A673 (cell line): ENCODE data around the gene PREX1. TPM values are rescaled to one million over a fixed set of nuclear protein-coding genes. Genes with fewer than 3 reads are reported as not detected.

Source experiments
- BruUV-seq: library from RNA; stranded (reverse); fragments of 400-500 nt; replicated peaks from 2 replicates; lab custom pipeline; 2021; lab: Mats Ljungman, UMichigan
- CTCF ChIA-PET: fragments of 300-600 bp; sonication (Branson Sonifier 250); formaldehyde crosslinking; loops from one replicate; lab custom pipeline; 2022; ENCODE audit warnings: antibody characterized with exemption; lab: Charles Lee
- POLR2A ChIA-PET: fragments of 300-600 bp; sonication (Branson Sonifier 250); formaldehyde crosslinking; loops from one replicate; lab custom pipeline; 2022; ENCODE audit warnings: antibody characterized with exemption; ENCODE audit not compliant: low non-redundant PET; lab: Charles Lee
- DNase-seq: peaks from one replicate; pipeline ENCODE4 v3.0.0-alpha.2; 2015; ENCODE audit warnings: low spot score
- H3K27ac ChIP-seq: fragments of 200-600 bp; sonication (generic); 2 replicates; pipeline ENCODE4 v1.5.1; 2016; ENCODE audit warnings: mixed run types, low read depth, mild to moderate bottlenecking, mixed read lengths, antibody characterized with exemption, low read length; ENCODE audit not compliant: poor library complexity, severe bottlenecking
- H3K27me3 ChIP-seq: fragments of 200-600 bp; sonication (generic); replicated peaks from 2 replicates; pipeline ENCODE4 v1.6.1; 2017; ENCODE audit warnings: mixed run types, low read depth, mild to moderate bottlenecking, mixed read lengths, antibody characterized with exemption, low read length; ENCODE audit not compliant: insufficient read depth, poor library complexity
- H3K36me3 ChIP-seq: fragments of 200-600 bp; sonication (generic); 2 replicates; pipeline ENCODE4 v1.6.1; 2016; ENCODE audit warnings: mixed run types, mild to moderate bottlenecking, mixed read lengths, antibody characterized with exemption, low read length; ENCODE audit not compliant: insufficient read depth, poor library complexity, severe bottlenecking
- H3K4me1 ChIP-seq: fragments of 200-600 bp; sonication (generic); 2 replicates; pipeline ENCODE4 v1.6.1; 2017; ENCODE audit warnings: mixed run types, mild to moderate bottlenecking, mixed read lengths, antibody characterized with exemption, low read length; ENCODE audit not compliant: insufficient read depth, poor library complexity, severe bottlenecking
- H3K4me3 ChIP-seq: fragments of 200-600 bp; sonication (generic); 2 replicates; pipeline ENCODE4 v1.5.1; 2016; ENCODE audit warnings: low read depth, mixed run types, mild to moderate bottlenecking, mixed read lengths, low read length; ENCODE audit not compliant: poor library complexity, severe bottlenecking
- H3K9me3 ChIP-seq: fragments of 200-600 bp; sonication (generic); 2 replicates; pipeline ENCODE4 v1.6.1; 2016; ENCODE audit warnings: mixed run types, low read depth, mild to moderate bottlenecking, mixed read lengths, antibody characterized with exemption, low read length; ENCODE audit not compliant: poor library complexity, severe bottlenecking
- EZH2 ChIP-seq: fragments of 200-600 bp; sonication (generic); IDR thresholded peaks from 2 replicates; pipeline ENCODE4 v1.6.1; 2017; ENCODE audit warnings: borderline replicate concordance, low read depth, mild to moderate bottlenecking, mixed read lengths, antibody characterized with exemption, low read length; ENCODE audit not compliant: poor library complexity, severe bottlenecking
- intact Hi-C: fragments of 100-400 bp; cut with micrococcal nuclease; formaldehyde crosslinking; loops from one replicate; pipeline ENCODE4 v1.10.0; 2022; ENCODE audit not compliant: unreplicated experiment
- total RNA-seq: library from RNA; stranded (reverse); gene quantifications from 2 replicates; pipeline ENCODE4 v1.2.3, GENCODE V29; 2021
- TF ChIP-seq, protein P1 (sequence below): fragments of 300-800, 200-600 bp; sonication (generic); conservative IDR thresholded peaks from 2 replicates; pipeline ENCODE4 v1.5.1; 2017; ENCODE audit warnings: low read depth, mild to moderate bottlenecking, antibody characterized with exemption, low read length, moderate library complexity, mixed read lengths

PREX1 gene
- total RNA-seq, 1 experiment from 2014 or later, result 145 TPM

- H3K27me3 ChIP-seq, result no peaks in the 10 kb centered on the region
- TF ChIP-seq, protein P1, sequence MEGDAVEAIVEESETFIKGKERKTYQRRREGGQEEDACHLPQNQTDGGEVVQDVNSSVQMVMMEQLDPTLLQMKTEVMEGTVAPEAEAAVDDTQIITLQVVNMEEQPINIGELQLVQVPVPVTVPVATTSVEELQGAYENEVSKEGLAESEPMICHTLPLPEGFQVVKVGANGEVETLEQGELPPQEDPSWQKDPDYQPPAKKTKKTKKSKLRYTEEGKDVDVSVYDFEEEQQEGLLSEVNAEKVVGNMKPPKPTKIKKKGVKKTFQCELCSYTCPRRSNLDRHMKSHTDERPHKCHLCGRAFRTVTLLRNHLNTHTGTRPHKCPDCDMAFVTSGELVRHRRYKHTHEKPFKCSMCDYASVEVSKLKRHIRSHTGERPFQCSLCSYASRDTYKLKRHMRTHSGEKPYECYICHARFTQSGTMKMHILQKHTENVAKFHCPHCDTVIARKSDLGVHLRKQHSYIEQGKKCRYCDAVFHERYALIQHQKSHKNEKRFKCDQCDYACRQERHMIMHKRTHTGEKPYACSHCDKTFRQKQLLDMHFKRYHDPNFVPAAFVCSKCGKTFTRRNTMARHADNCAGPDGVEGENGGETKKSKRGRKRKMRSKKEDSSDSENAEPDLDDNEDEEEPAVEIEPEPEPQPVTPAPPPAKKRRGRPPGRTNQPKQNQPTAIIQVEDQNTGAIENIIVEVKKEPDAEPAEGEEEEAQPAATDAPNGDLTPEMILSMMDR, result no peak
- no peak for TF ChIP-seq EZH2
- BruUV-seq, result no TSS peak
- no peak overlapping the region for H3K4me3 ChIP-seq
- ChIA-PET CTCF (no interaction called here), POLR2A (no interaction called here)
- intact Hi-C loops, result no loop called here
- peaks cover 20% of the 10 kb centered on the region for H3K4me1 ChIP-seq
- peaks cover 9% of the 10 kb centered on the region for H3K9me3 ChIP-seq
- peaks cover 84% of the 10 kb centered on the region for H3K36me3 ChIP-seq
- no peak overlapping the region for H3K27ac ChIP-seq
- no peak for DNase-seq
Observed at GRCh38 chr20:48662711-48663110, 165.1 kb downstream of the PREX1 start.

- no peak for DNase-seq
- TF ChIP-seq EZH2, result no peak
- TF ChIP-seq, protein P1, result no peak
- ChIA-PET CTCF (no interaction called here), POLR2A (no interaction called here)
- peaks cover 6% of the 10 kb centered on the region for H3K9me3 ChIP-seq
- peaks cover 20% of the 10 kb centered on the region for H3K4me1 ChIP-seq
- no TSS peak for BruUV-seq
- no peak overlapping the region for H3K27ac ChIP-seq
- intact Hi-C loops, result no loop called here
- H3K27me3 ChIP-seq, result no peaks in the 10 kb centered on the region
- peaks cover 84% of the 10 kb centered on the region for H3K36me3 ChIP-seq
- no peak overlapping the region for H3K4me3 ChIP-seq
Observed at GRCh38 chr20:48661575-48662455, 166.0 kb downstream of the PREX1 start.

- DNase-seq, result no peak
- Histone ChIP-seq H3K36me3 (peaks cover 85% of the 10 kb centered on the region), H3K27ac (no peak overlapping the region), H3K27me3 (no peaks in the 10 kb centered on the region), H3K4me1 (peaks cover 20% of the 10 kb centered on the region), H3K4me3 (no peak overlapping the region), H3K9me3 (peaks cover 6% of the 10 kb centered on the region)
- intact Hi-C loops, result no loop called here
- TF ChIP-seq, protein P1, result no peak
- TF ChIP-seq EZH2, result no peak
- ChIA-PET POLR2A (no interaction called here), CTCF (no interaction called here)
- BruUV-seq, result no TSS peak
Observed at GRCh38 chr20:48660788-48661187, 167.0 kb downstream of the PREX1 start.
